Measurements from ENCODE around the gene FAF2.

The FAF2 gene

GRCh38 chr5:176524987-176525386 lies 76.8 kb downstream of the FAF2 start:
- DNase-seq (ENCODE audit: low read depth in 2 of 2): no peak
- H3K4me3 ChIP-seq (replicated peaks in 1 of 2; ENCODE audit: low read depth in 2 of 2, low read length in 2 of 2): no peak overlapping the region
- no peak for TF ChIP-seq CTCF (IDR thresholded peaks at IDR 0.05; ENCODE audit: low read depth, low read length)

GRCh38 chr5:176525677-176526076 lies 77.5 kb downstream of the FAF2 start:
- TF ChIP-seq CTCF (IDR thresholded peaks at IDR 0.05; ENCODE audit: low read depth, low read length): no peak
- DNase-seq (ENCODE audit: low read depth in 2 of 2): no peak
- no peak overlapping the region for H3K4me3 ChIP-seq (replicated peaks in 1 of 2; ENCODE audit: low read depth in 2 of 2, low read length in 2 of 2)

DNA sequence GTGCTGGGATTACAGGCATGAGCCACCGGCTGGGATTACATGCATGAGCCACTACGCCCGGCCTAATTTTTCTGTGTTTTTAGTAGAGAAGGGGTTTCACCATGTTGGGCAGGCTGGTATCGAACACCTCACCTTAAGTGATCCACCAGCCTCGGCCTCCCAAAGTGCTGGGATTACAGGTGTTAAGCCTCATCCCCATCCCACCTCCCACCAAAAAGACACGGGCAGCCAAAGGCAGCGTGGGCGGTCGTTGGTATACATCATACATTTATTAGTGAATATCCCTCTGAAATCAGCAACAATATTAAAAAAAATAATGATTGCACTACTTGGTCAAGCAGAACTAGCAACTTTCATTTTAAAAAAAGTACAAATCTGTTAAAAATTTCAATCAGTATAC lies 78.3 kb downstream of the FAF2 start:
- no peak overlapping the region for H3K4me3 ChIP-seq (replicated peaks in 1 of 2; ENCODE audit: low read depth in 2 of 2, low read length in 2 of 2)
- DNase-seq (ENCODE audit: low read depth in 2 of 2): no peak
- no peak for TF ChIP-seq CTCF (IDR thresholded peaks at IDR 0.05; ENCODE audit: low read depth, low read length)

DNA sequence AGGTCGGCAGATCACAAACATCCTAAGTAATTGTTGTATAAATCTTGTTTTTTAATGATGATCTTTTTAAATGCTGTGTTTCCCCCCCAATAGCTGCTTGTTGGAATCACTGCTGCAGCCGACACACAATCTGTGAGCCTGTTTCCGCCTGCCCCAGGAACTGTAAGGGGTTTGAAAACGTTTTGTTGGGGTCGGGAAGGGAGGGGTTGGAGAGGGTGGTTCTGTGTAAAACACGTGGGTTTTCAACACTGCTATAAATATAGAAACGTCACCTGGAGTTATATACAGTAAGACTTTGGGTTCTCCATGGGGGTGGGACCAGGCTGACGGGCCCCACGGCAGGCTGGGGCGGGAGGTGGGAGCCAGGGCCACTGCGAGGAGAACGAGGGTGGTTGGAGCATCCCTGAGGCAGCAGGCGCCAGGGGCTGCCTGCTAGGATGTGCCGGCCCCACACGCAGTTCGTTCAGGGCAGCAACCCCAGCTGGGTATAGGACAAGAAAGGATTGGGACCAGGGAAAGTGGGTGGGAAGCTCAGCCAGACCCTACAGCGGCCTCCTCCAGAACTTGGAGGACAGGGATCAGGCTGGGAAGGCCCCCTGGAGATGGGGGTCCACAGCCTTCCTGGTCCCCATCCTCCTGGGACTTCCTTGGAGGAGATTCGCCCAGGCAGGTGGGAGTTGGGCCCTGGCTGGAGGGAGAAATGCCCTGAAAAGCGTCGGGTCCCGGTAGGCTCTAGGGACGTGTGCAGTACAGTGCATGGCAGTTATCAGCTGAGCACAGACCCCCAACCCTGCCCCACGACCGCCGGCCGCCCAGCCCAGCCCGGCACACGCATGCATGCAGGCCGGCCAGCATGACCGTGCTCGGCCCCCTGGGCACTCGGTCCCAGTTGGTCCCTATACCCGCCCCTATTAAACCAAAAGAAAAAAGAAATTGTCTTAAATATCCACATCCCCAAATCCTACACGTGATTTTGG lies 79.3 kb downstream of the FAF2 start:
- no peak overlapping the region for H3K4me3 ChIP-seq (replicated peaks in 1 of 2; ENCODE audit: low read depth in 2 of 2, low read length in 2 of 2)
- TF ChIP-seq CTCF (IDR thresholded peaks at IDR 0.05; ENCODE audit: low read depth, low read length): no peak
- no peak for DNase-seq (ENCODE audit: low read depth in 2 of 2)

DNA sequence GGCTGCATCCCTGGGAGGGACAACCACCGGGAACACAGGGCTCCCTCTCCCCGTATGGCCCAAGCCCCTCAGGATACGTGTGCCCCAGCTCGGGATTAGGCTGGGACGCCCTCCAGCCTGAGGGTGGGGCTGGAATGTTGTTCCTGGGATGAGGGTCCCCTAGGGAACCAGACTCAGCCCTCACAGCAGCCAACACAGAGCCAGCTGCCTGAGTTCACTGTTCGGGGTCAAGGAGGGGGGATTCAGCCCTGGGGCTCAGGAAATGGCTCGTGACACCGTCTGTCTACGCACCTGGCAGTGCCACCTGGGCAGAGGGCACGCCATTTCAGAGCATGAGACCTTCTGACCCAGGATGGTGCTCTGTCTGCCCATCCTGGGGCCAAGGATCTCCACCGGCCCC lies 80.1 kb downstream of the FAF2 start:
- no peak overlapping the region for H3K4me3 ChIP-seq (replicated peaks in 1 of 2; ENCODE audit: low read depth in 2 of 2, low read length in 2 of 2)
- DNase-seq (ENCODE audit: low read depth in 2 of 2): no peak
- no peak for TF ChIP-seq CTCF (IDR thresholded peaks at IDR 0.05; ENCODE audit: low read depth, low read length)

DNA sequence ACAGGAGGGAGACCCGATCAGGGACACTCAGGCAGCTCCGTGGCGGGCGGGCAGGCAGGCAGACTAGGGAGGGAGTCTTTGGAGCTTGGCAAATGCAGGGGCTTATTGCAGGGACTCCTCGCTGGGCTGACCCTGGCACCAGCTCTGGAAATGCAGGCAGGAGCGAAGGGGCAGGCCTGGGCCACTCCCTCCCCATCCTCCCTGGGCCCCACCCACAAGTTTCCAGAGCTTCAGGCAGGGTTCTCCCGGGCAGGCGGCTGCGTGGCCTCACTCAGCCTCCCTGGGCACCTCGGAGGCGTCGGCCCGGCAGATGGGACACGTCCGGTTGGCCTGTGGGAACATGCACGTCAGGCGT lies 80.6 kb downstream of the FAF2 start:
- no peak overlapping the region for H3K4me3 ChIP-seq (replicated peaks in 1 of 2; ENCODE audit: low read depth in 2 of 2, low read length in 2 of 2)
- no peak for TF ChIP-seq CTCF (IDR thresholded peaks at IDR 0.05; ENCODE audit: low read depth, low read length)
- no peak for DNase-seq (ENCODE audit: low read depth in 2 of 2)
